Left ventricle myocardium inferior (tissue), 1 donor: ENCODE measurements around the gene MMP10. TPM values are rescaled to one million over a fixed set of nuclear protein-coding genes. Genes with fewer than 3 reads are reported as not detected.
A peak's percentile ranks its signal among the peaks of the same experiment; 100 is the strongest.
"Not testable (repeated sequence)": the region's sequence is repeated elsewhere in the genome, so short reads cannot be mapped to it uniquely, and the experiment has no call there.

Source experiments
- DNase-seq: peaks from one replicate; pipeline ENCODE4 v3.0.0-alpha.2; 2020
- H3K27ac ChIP-seq: fragments of 200-600 bp; replicated peaks from 2 replicates; pipeline ENCODE4 v1.8.0; 2021
- H3K27me3 ChIP-seq: fragments of 200-600 bp; 2 replicates; pipeline ENCODE4 v1.8.0; 2021; ENCODE audit warnings: low read depth
- H3K36me3 ChIP-seq: fragments of 200-600 bp; 2 replicates; pipeline ENCODE4 v1.8.0; 2021
- H3K4me1 ChIP-seq: fragments of 200-600 bp; 2 replicates; pipeline ENCODE4 v1.8.0; 2021
- H3K4me3 ChIP-seq: fragments of 200-600 bp; 2 replicates; pipeline ENCODE4 v1.8.0; 2021; ENCODE audit warnings: mild to moderate bottlenecking, moderate library complexity
- H3K9me3 ChIP-seq: fragments of 200-600 bp; replicated peaks from 2 replicates; pipeline ENCODE4 v1.8.0; 2021
- CTCF ChIP-seq: fragments of 200-600 bp; IDR thresholded peaks from 2 replicates; pipeline ENCODE4 v1.8.0; 2021; ENCODE audit warnings: antibody characterized with exemption, mild to moderate bottlenecking, borderline replicate concordance
- intact Hi-C: fragments of 100-400 bp; cut with micrococcal nuclease; formaldehyde crosslinking; loops from one replicate; pipeline ENCODE4 v1.11.0; 2022
- total RNA-seq: library from RNA; stranded (reverse); fragmentation: NEBNext Ultra II Directional; extraction: Animal tissue kit (Norgen Biotek cat#: 25700); gene quantifications from one replicate; pipeline ENCODE4 v1.2.1, GENCODE V29; 2021
- donor health status: DM: no; HTN: yes; CAD: no; lungs with severe emphysema.

Gene MMP10
- total RNA-seq, 1 donor from 2014 or later, result not detected

- H3K4me3 ChIP-seq, result no peak overlapping the region
- no peaks in the 10 kb centered on the region for H3K27me3 ChIP-seq
- TF ChIP-seq CTCF, result no peak
- no peaks in the 10 kb centered on the region for H3K36me3 ChIP-seq
- no peak for DNase-seq
- intact Hi-C loops, result loop anchor here (5.0 kb wide), 1 partner anchor 208 kb away; no protein-coding TSS in a partner anchor
- H3K9me3 ChIP-seq, result peaks cover 20% of the 10 kb centered on the region
- no peak overlapping the region for H3K27ac ChIP-seq
- no peaks in the 10 kb centered on the region for H3K4me1 ChIP-seq
Observed at GRCh38 chr11:102734650-102735049, 45.8 kb downstream of the MMP10 start.

GRCh38 chr11:102733232-102733875 lies 47.1 kb downstream of the MMP10 start:
- peak; percentile 67 for TF ChIP-seq CTCF
- Histone ChIP-seq H3K9me3 (peaks cover 7% of the 10 kb centered on the region), H3K4me1 (no peaks in the 10 kb centered on the region), H3K27ac (no peak overlapping the region), H3K36me3 (no peaks in the 10 kb centered on the region), H3K4me3 (no peak overlapping the region), H3K27me3 (no peaks in the 10 kb centered on the region)
- intact Hi-C loops, result loop anchor here (5.0 kb wide), 1 partner anchor 209 kb away; no protein-coding TSS in a partner anchor
- DNase-seq, result peak; percentile 19

GRCh38 chr11:102730944-102731343 lies 49.5 kb downstream of the MMP10 start:
- not testable (repeated sequence) for H3K4me3 ChIP-seq, H3K9me3 ChIP-seq, H3K27ac ChIP-seq, H3K27me3 ChIP-seq, H3K36me3 ChIP-seq, DNase-seq, H3K4me1 ChIP-seq
- intact Hi-C loops, result loop anchor here (5.0 kb wide), 1 partner anchor 211 kb away; no protein-coding TSS in a partner anchor

- Histone ChIP-seq H3K4me3 (no peak overlapping the region), H3K27ac (no peak overlapping the region), H3K36me3 (no peaks in the 10 kb centered on the region), H3K9me3 (no peaks in the 10 kb centered on the region), H3K27me3 (no peaks in the 10 kb centered on the region), H3K4me1 (no peaks in the 10 kb centered on the region)
- no peak for TF ChIP-seq CTCF
- intact Hi-C loops, result loop anchor here (5.0 kb wide), 1 partner anchor 212 kb away; no protein-coding TSS in a partner anchor
- no peak for DNase-seq
Observed at GRCh38 chr11:102729849-102730815, 50.3 kb downstream of the MMP10 start.

GRCh38 chr11:102727890-102728289 lies 52.5 kb downstream of the MMP10 start:
- peaks cover 7% of the 10 kb centered on the region for H3K9me3 ChIP-seq
- no peak for DNase-seq
- H3K27me3 ChIP-seq, result no peaks in the 10 kb centered on the region
- H3K36me3 ChIP-seq, result no peaks in the 10 kb centered on the region
- no peak overlapping the region for H3K27ac ChIP-seq
- H3K4me1 ChIP-seq, result no peaks in the 10 kb centered on the region
- intact Hi-C loops, result no loop called here
- TF ChIP-seq CTCF, result no peak
- H3K4me3 ChIP-seq, result no peak overlapping the region
